GM18907 (cell line): ENCODE results near the gene FIS1.
"Not testable (repeated sequence)": the region's sequence is repeated elsewhere in the genome, so short reads cannot be mapped to it uniquely, and the experiment has no call there.

ENCODE experiments used
- ATAC-seq: cut with Tn5 transposase; IDR thresholded peaks from one replicate; pipeline ENCODE4 v1.9.1; 2021; ENCODE audit warnings: mild to moderate bottlenecking, moderate library complexity; ENCODE audit not compliant: unreplicated experiment

FIS1 gene

GRCh38 chr7:101244375-101245146 is at the start of gene FIS1:
Gene FIS1 (minus strand): TSS chr7:101245081. CDS start chr7:101245004, 77 bp downstream.
- peak; percentile 92 for ATAC-seq

GRCh38 chr7:101294039-101294831 is 49.4 kb upstream of the FIS1 start:
- no peak for ATAC-seq

GRCh38 chr7:101293069-101294021 is 48.5 kb upstream of the FIS1 start:
- ATAC-seq: not testable (repeated sequence)

- ATAC-seq: not testable (repeated sequence)
Measured at GRCh38 chr7:101292566-101292965, 47.7 kb upstream of the FIS1 start.

GRCh38 chr7:101290186-101291037 is 45.5 kb upstream of the FIS1 start:
- ATAC-seq: peak; percentile 47

- ATAC-seq: peak; percentile 86
Measured at GRCh38 chr7:101289687-101290086, 44.8 kb upstream of the FIS1 start.

- ATAC-seq: no peak
Measured at GRCh38 chr7:101288439-101288838, 43.6 kb upstream of the FIS1 start.

GRCh38 chr7:101287032-101287431 is 42.2 kb upstream of the FIS1 start:
- ATAC-seq: no peak

GRCh38 chr7:101285880-101286279 is 41.0 kb upstream of the FIS1 start:
- ATAC-seq: not testable (repeated sequence)

- no peak for ATAC-seq
Measured at GRCh38 chr7:101285171-101285570, 40.3 kb upstream of the FIS1 start.

- not testable (repeated sequence) for ATAC-seq
Measured at GRCh38 chr7:101280912-101281311, 36.0 kb upstream of the FIS1 start.

- no peak for ATAC-seq
Measured at GRCh38 chr7:101278461-101279292, 33.8 kb upstream of the FIS1 start.

- ATAC-seq: no peak
Measured at GRCh38 chr7:101277155-101277554, 32.3 kb upstream of the FIS1 start.

- ATAC-seq: no peak
Measured at GRCh38 chr7:101273206-101273605, 28.3 kb upstream of the FIS1 start.

- no peak for ATAC-seq
Measured at GRCh38 chr7:101271021-101271420, 26.1 kb upstream of the FIS1 start.

GRCh38 chr7:101269664-101270063 is 24.8 kb upstream of the FIS1 start:
- no peak for ATAC-seq

- no peak for ATAC-seq
Measured at GRCh38 chr7:101265622-101266516, 21.0 kb upstream of the FIS1 start.

GRCh38 chr7:101264102-101264706 is 19.3 kb upstream of the FIS1 start:
- ATAC-seq: not testable (repeated sequence)
